GM23338 (cell line): ENCODE results near the gene CLDN10. TPM values are rescaled to one million over a fixed set of nuclear protein-coding genes. Genes with fewer than 3 reads are reported as not detected.

Experiments used
- ATAC-seq: fragments of 200-7000 bp; cut with Tn5 transposase; 3 replicates; pipeline ENCODE4 v1.9.1; 2020
- DNase-seq: peaks from one replicate; pipeline ENCODE4 v3.0.0-alpha.2; 2015; ENCODE audit warnings: low spot score
- H2AFZ ChIP-seq: fragments of 200-600 bp; sonication (generic); 2 replicates; pipeline ENCODE4 v1.8.0; 2016; ENCODE audit warnings: antibody characterized with exemption, mild to moderate bottlenecking, moderate library complexity
- H3F3A ChIP-seq: fragments of 200-600 bp; sonication (generic); replicated peaks from 2 replicates; pipeline ENCODE4 v1.8.0; 2017; ENCODE audit warnings: antibody characterized with exemption, mixed run types, low read depth
- H3K27ac ChIP-seq: fragments of 200-600 bp; sonication (generic); 2 replicates; pipeline ENCODE4 v1.6.1; 2016; ENCODE audit warnings: low read depth
- H3K27me3 ChIP-seq: fragments of 200-600 bp; sonication (generic); 2 replicates; pipeline ENCODE4 v1.8.0; 2016; ENCODE audit warnings: mild to moderate bottlenecking, mixed run types, moderate library complexity; ENCODE audit not compliant: insufficient read depth
- H3K36me3 ChIP-seq: fragments of 200-600 bp; sonication (generic); 2 replicates; pipeline ENCODE4 v1.8.0; 2016; ENCODE audit warnings: mild to moderate bottlenecking; ENCODE audit not compliant: insufficient read depth
- H3K4me1 ChIP-seq: fragments of 200-600 bp; sonication (generic); 2 replicates; pipeline ENCODE4 v1.8.0; 2016; ENCODE audit warnings: mild to moderate bottlenecking, moderate library complexity; ENCODE audit not compliant: insufficient read depth
- H3K4me2 ChIP-seq: fragments of 200-600 bp; sonication (generic); 2 replicates; pipeline ENCODE4 v1.7.1; 2017; ENCODE audit warnings: mixed run types
- H3K4me3 ChIP-seq: fragments of 200-600 bp; sonication (generic); 2 replicates; pipeline ENCODE4 v1.6.1; 2016; ENCODE audit warnings: mixed run types
- H3K79me2 ChIP-seq: fragments of 200-600 bp; sonication (generic); replicated peaks from 2 replicates; pipeline ENCODE4 v1.8.0; 2017; ENCODE audit warnings: mild to moderate bottlenecking; ENCODE audit not compliant: insufficient read depth
- H3K9me2 ChIP-seq: fragments of 200-600 bp; sonication (generic); 2 replicates; pipeline ENCODE4 v1.8.0; 2017; ENCODE audit not compliant: insufficient read depth
- H4K20me1 ChIP-seq: fragments of 200-600 bp; sonication (generic); replicated peaks from 2 replicates; pipeline ENCODE4 v1.8.0; 2017; ENCODE audit warnings: mild to moderate bottlenecking; ENCODE audit not compliant: insufficient read depth
- H3K27ac Mint-ChIP-seq: 2 replicates; pipeline ENCODE4 v1.8.0; 2020; ENCODE audit warnings: inconsistent platforms, mild to moderate bottlenecking, moderate library complexity, mixed read lengths
- H3K27me3 Mint-ChIP-seq: 3 replicates; pipeline ENCODE4 v1.8.0; 2022; ENCODE audit warnings: low read depth, mild to moderate bottlenecking, moderate library complexity, mixed read lengths, inconsistent platforms; ENCODE audit not compliant: insufficient read depth, poor library complexity
- H3K36me3 Mint-ChIP-seq: 3 replicates; pipeline ENCODE4 v1.8.0; 2021; ENCODE audit warnings: low read depth, mild to moderate bottlenecking, inconsistent platforms, moderate library complexity, mixed read lengths
- H3K4me1 Mint-ChIP-seq: 3 replicates; pipeline ENCODE4 v1.8.0; 2020; ENCODE audit warnings: mild to moderate bottlenecking, inconsistent platforms, mixed read lengths
- H3K4me3 Mint-ChIP-seq: 3 replicates; pipeline ENCODE4 v1.8.0; 2021; ENCODE audit warnings: moderate library complexity, mild to moderate bottlenecking, inconsistent platforms, mixed read lengths
- H3K9me3 Mint-ChIP-seq: 3 replicates; pipeline ENCODE4 v1.8.0; 2020; ENCODE audit warnings: moderate library complexity, mild to moderate bottlenecking, inconsistent platforms, mixed read lengths
- CREB1 ChIP-seq: fragments of 250-450 bp; sonication (Bioruptor Pico); IDR thresholded peaks from 2 replicates; pipeline ENCODE4 v1.5.0; 2020; ENCODE audit warnings: low read depth, mild to moderate bottlenecking, moderate library complexity
- CTCF ChIP-seq, 2 experiments: fragments of 200-600 bp in 1 of 2; sonication (generic) in 1 of 2; conservative IDR thresholded peaks; 2 replicates each; pipeline versions ENCODE4 v1.5.1 to v1.6.1; 2016 to 2017; ENCODE audit warnings: antibody characterized with exemption in 2 of 2, low read depth in 2 of 2, mild to moderate bottlenecking in 2 of 2, moderate library complexity in 1 of 2
- JUNB ChIP-seq: IDR thresholded peaks from one replicate; pipeline ENCODE4 v1.6.1; 2016; ENCODE audit warnings: antibody characterized with exemption; ENCODE audit not compliant: unreplicated experiment
- POLR2AphosphoS5 ChIP-seq: IDR thresholded peaks from 2 replicates; pipeline ENCODE4 v1.6.1; 2016; ENCODE audit warnings: antibody characterized with exemption, low read depth
- REST ChIP-seq: IDR thresholded peaks from one replicate; pipeline ENCODE4 v1.6.1; 2018; ENCODE audit warnings: antibody characterized with exemption; ENCODE audit not compliant: unreplicated experiment
- STAT1 ChIP-seq: IDR thresholded peaks from one replicate; pipeline ENCODE4 v1.6.1; 2016; ENCODE audit warnings: antibody characterized with exemption; ENCODE audit not compliant: unreplicated experiment
- ZNF331 ChIP-seq: fragments of 250-450 bp; sonication (Bioruptor Pico); IDR thresholded peaks from 2 replicates; pipeline ENCODE4 v1.5.0; 2020; ENCODE audit warnings: low read depth, mild to moderate bottlenecking, moderate library complexity
- polyA plus RNA-seq: library from polyadenylated mRNA; unstranded; fragments of >200 nt; fragmentation: Nextera tagmentation; extraction: Ambion mirVana; gene quantifications from 2 replicates; pipeline ENCODE4 v1.2.1, GENCODE V29; 2016
- total RNA-seq: library from RNA; depleted of rRNA; stranded (reverse); fragments of >200 nt; shearing (Covaris generic); gene quantifications from 2 replicates; pipeline ENCODE4 v1.2.3, GENCODE V29; 2014

CLDN10 gene
- total and polyA plus RNA-seq, 2 experiments from 2014 or later: 34.7 to 65.9 TPM

- TF ChIP-seq POLR2AphosphoS5 (no peak), JUNB (no peak)
These were observed 11.2 kb upstream of the CLDN10 start (continued) for GRCh38 chr13:95541308-95541707.

- Histone ChIP-seq H3K4me2 (no peak overlapping the region), H3K9me2 (no peaks in the 10 kb centered on the region), H3K79me2 (no peaks in the 10 kb centered on the region), H2AFZ (no peak overlapping the region), H3F3A (no peaks in the 10 kb centered on the region), H3K4me1 (no peaks in the 10 kb centered on the region; the same call in 1 of the 2 replicates), H4K20me1 (no peaks in the 10 kb centered on the region), H3K27me3 (no peaks in the 10 kb centered on the region), H3K4me3 (no peak overlapping the region), H3K36me3 (no peaks in the 10 kb centered on the region), H3K27ac (no peak overlapping the region)
- Mint-ChIP-seq H3K27me3 (peaks cover 2% of the 10 kb centered on the region), H3K27ac (no peak overlapping the region), H3K36me3 (no peaks in the 10 kb centered on the region), H3K4me3 (no peak overlapping the region), H3K9me3 (no peaks in the 10 kb centered on the region), H3K4me1 (peaks cover 19% of the 10 kb centered on the region)
- TF ChIP-seq CREB1 (CRISPR knock-in tag) (no peak), STAT1 (no peak), JUNB (no peak), REST (no peak), CTCF (conservative IDR thresholded peaks at IDR 0.05; ENCODE audit: low read depth in 2 of 2) (no peak)
- no peak for ATAC-seq
- no peak for DNase-seq
These were observed 10.5 kb upstream of the CLDN10 start for GRCh38 chr13:95541911-95542474.

GRCh38 chr13:95544293-95544692 lies 8.2 kb upstream of the CLDN10 start:
- DNase-seq (no peak), ATAC-seq (no peak)
- Histone ChIP-seq H3K27me3 (no peaks in the 10 kb centered on the region), H3K9me2 (no peaks in the 10 kb centered on the region), H3K79me2 (no peaks in the 10 kb centered on the region), H3K4me3 (no peak overlapping the region), H3K36me3 (no peaks in the 10 kb centered on the region), H4K20me1 (no peaks in the 10 kb centered on the region), H3K27ac (no peak overlapping the region), H2AFZ (no peak overlapping the region), H3K4me1 (peaks cover 9% of the 10 kb centered on the region; the same call in 1 of the 2 replicates), H3K4me2 (no peak overlapping the region), H3F3A (no peaks in the 10 kb centered on the region)
- Mint-ChIP-seq H3K9me3 (no peaks in the 10 kb centered on the region), H3K27ac (no peak overlapping the region), H3K4me1 (peaks cover 34% of the 10 kb centered on the region), H3K4me3 (no peak overlapping the region), H3K27me3 (peaks cover 2% of the 10 kb centered on the region), H3K36me3 (no peaks in the 10 kb centered on the region)
- TF ChIP-seq REST (no peak), ZNF331 (CRISPR knock-in tag) (no peak)
